Endothelial cell of umbilical vein (primary cell): Measurements from ENCODE around the gene CTTN.

Experiments
- CTCF ChIP-seq, 2 donors: IDR thresholded peaks; 1 replicate in 1 of 2; 2 replicates in 1 of 2; pipeline ENCODE4 v1.5.1; 2011; ENCODE audit warnings: low read length in 2 of 2, mild to moderate bottlenecking in 2 of 2, moderate library complexity in 2 of 2, control low read depth in 1 of 2, inconsistent platforms in 1 of 2, low read depth in 1 of 2; ENCODE audit not compliant: insufficient read depth in 1 of 2; ENCODE audit errors: extremely low read depth in 1 of 2
- MAX ChIP-seq: IDR thresholded peaks from 2 replicates; pipeline ENCODE4 v1.6.1; 2011; ENCODE audit not compliant: insufficient read depth, insufficient read length
- POLR2A ChIP-seq: IDR thresholded peaks from 2 replicates; pipeline ENCODE4 v1.6.1; 2012; ENCODE audit warnings: low read depth, mild to moderate bottlenecking, control low read depth, low read length
- POLR2AphosphoS5 ChIP-seq: IDR thresholded peaks from 2 replicates; pipeline ENCODE4 v1.6.1; 2012; ENCODE audit warnings: low read depth, mild to moderate bottlenecking, control low read depth, low read length, moderate library complexity; ENCODE audit not compliant: insufficient read depth

- no peak for TF ChIP-seq CTCF (IDR thresholded peaks at IDR 0.05; ENCODE audit: extremely low read depth in 1 of 2, insufficient read depth in 1 of 2, low read depth in 1 of 2, low read length in 2 of 2)
- TF ChIP-seq MAX: no peak
- no peak for TF ChIP-seq POLR2AphosphoS5
- TF ChIP-seq POLR2A: no peak
These were observed 46.2 kb upstream of the CTTN start for GRCh38 chr11:70352100-70352499.
